ENCODE data around the gene ARIH2.
A peak's percentile ranks its signal among the peaks of the same experiment; 100 is the strongest.
"Not testable (repeated sequence)": the region's sequence is repeated elsewhere in the genome, so short reads cannot be mapped to it uniquely, and the experiment has no call there.

The ARIH2 gene

GRCh38 chr3:48918388-48919214 is at the start of gene ARIH2:
ARIH2 (plus strand) TSS chr3:48918842; CDS start chr3:48927559, 8,717 bp downstream.
- DNase-seq, result peak; percentile 78

GRCh38 chr3:48877671-48878070 is 41.0 kb upstream of the ARIH2 start:
- no peak for DNase-seq

GRCh38 chr3:48879307-48879993 is 39.2 kb upstream of the ARIH2 start:
- no peak for DNase-seq

GRCh38 chr3:48879994-48880377 is 38.7 kb upstream of the ARIH2 start:
- DNase-seq, result no peak

- DNase-seq, result no peak
These were observed 37.6 kb upstream of the ARIH2 start for GRCh38 chr3:48881006-48881405.

- DNase-seq, result no peak
These were observed 37.0 kb upstream of the ARIH2 start for GRCh38 chr3:48881652-48882114.

GRCh38 chr3:48885753-48886152 is 32.9 kb upstream of the ARIH2 start:
- no peak for DNase-seq

- DNase-seq, result no peak
These were observed 27.0 kb upstream of the ARIH2 start for GRCh38 chr3:48891606-48892005.

- no peak for DNase-seq
These were observed 24.1 kb upstream of the ARIH2 start for GRCh38 chr3:48894516-48894915.

GRCh38 chr3:48896936-48897335 is 21.7 kb upstream of the ARIH2 start:
- DNase-seq, result no peak

GRCh38 chr3:48897460-48898376 is 20.9 kb upstream of the ARIH2 start:
- no peak for DNase-seq

- peak; percentile 47 for DNase-seq
These were observed 20.0 kb upstream of the ARIH2 start, which contains the start of gene SLC25A20 for GRCh38 chr3:48898383-48899234. SLC25A20 (minus strand) TSS chr3:48898882; CDS start chr3:48898794, 88 bp downstream.

GRCh38 chr3:48899273-48899672 is 19.4 kb upstream of the ARIH2 start:
- DNase-seq, result no peak

- not testable (repeated sequence) for DNase-seq
These were observed 11.6 kb upstream of the ARIH2 start for GRCh38 chr3:48907026-48907425.

GRCh38 chr3:48915296-48915695 is 3.3 kb upstream of the ARIH2 start:
- no peak for DNase-seq

- no peak for DNase-seq
These were observed 835 bp downstream of the ARIH2 start for GRCh38 chr3:48919215-48920138.

GRCh38 chr3:48926425-48927392 is 8.1 kb downstream of the ARIH2 start:
- DNase-seq, result no peak

GRCh38 chr3:48927928-48928327 is 9.3 kb downstream of the ARIH2 start:
- DNase-seq, result no peak

- no peak for DNase-seq
These were observed 10.0 kb downstream of the ARIH2 start for GRCh38 chr3:48928679-48929078.
